Cardiac muscle cell (in vitro differentiated cells and primary cell): ENCODE results near the gene ATXN10. TPM values are rescaled to one million over a fixed set of nuclear protein-coding genes. Genes with fewer than 3 reads are reported as not detected.

ENCODE experiments used
- DNase-seq, 2 donors: peaks; one replicate each; pipeline versions ENCODE4 v3.0.0 to v3.0.0-alpha.2; 2010 to 2017; ENCODE audit warnings: low read depth in 1 of 2, low spot score in 1 of 2
- H3K27ac ChIP-seq: fragments of 200-600 bp; sonication (generic); 2 replicates; pipeline ENCODE4 v1.5.1; 2016
- H3K27me3 ChIP-seq: fragments of 200-600 bp; sonication (generic); 2 replicates; pipeline ENCODE4 v1.6.0; 2016; ENCODE audit warnings: control low read depth
- H3K36me3 ChIP-seq: fragments of 200-600 bp; sonication (generic); 2 replicates; pipeline ENCODE4 v1.5.1; 2016; ENCODE audit warnings: control low read depth
- H3K4me1 ChIP-seq: fragments of 200-600 bp; sonication (generic); 2 replicates; pipeline ENCODE4 v1.8.1; 2017; ENCODE audit warnings: low read depth, mild to moderate bottlenecking, mixed run types
- H3K4me3 ChIP-seq: fragments of 200-600 bp; sonication (generic); 2 replicates; pipeline ENCODE4 v1.5.1; 2016; ENCODE audit warnings: mild to moderate bottlenecking
- H3K9me3 ChIP-seq: fragments of 200-600 bp; sonication (generic); 2 replicates; pipeline ENCODE4 v1.5.1; 2017; ENCODE audit warnings: low read depth, mild to moderate bottlenecking, control low read depth
- polyA plus RNA-seq: library from polyadenylated mRNA; unstranded; fragments of >200 nt; fragmentation: Nextera tagmentation; extraction: Ambion mirVana; gene quantifications from 2 replicates; pipeline ENCODE4 v1.2.1, GENCODE V29; 2016
- total RNA-seq: library from RNA; depleted of rRNA; stranded (reverse); fragments of >200 nt; gene quantifications from 2 replicates; pipeline ENCODE4 v1.2.3, GENCODE V29; 2016
- TF ChIP-seq, protein P1 (sequence below): IDR thresholded peaks from 2 replicates; pipeline ENCODE4 v1.5.1; 2012; ENCODE audit warnings: low read depth, mild to moderate bottlenecking, low read length

ATXN10 gene
- total and polyA plus RNA-seq, 2 experiments from 2014 or later, result 67.3 to 279 TPM

GRCh38 chr22:45802054-45802453 lies 130.4 kb downstream of the ATXN10 start:
- DNase-seq, result no peak
- H3K27ac ChIP-seq, result no peak overlapping the region
- no peaks in the 10 kb centered on the region for H3K27me3 ChIP-seq
- TF ChIP-seq, protein P1, sequence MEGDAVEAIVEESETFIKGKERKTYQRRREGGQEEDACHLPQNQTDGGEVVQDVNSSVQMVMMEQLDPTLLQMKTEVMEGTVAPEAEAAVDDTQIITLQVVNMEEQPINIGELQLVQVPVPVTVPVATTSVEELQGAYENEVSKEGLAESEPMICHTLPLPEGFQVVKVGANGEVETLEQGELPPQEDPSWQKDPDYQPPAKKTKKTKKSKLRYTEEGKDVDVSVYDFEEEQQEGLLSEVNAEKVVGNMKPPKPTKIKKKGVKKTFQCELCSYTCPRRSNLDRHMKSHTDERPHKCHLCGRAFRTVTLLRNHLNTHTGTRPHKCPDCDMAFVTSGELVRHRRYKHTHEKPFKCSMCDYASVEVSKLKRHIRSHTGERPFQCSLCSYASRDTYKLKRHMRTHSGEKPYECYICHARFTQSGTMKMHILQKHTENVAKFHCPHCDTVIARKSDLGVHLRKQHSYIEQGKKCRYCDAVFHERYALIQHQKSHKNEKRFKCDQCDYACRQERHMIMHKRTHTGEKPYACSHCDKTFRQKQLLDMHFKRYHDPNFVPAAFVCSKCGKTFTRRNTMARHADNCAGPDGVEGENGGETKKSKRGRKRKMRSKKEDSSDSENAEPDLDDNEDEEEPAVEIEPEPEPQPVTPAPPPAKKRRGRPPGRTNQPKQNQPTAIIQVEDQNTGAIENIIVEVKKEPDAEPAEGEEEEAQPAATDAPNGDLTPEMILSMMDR, result no peak
- H3K9me3 ChIP-seq, result no peaks in the 10 kb centered on the region
- no peaks in the 10 kb centered on the region for H3K4me1 ChIP-seq
- no peak overlapping the region for H3K4me3 ChIP-seq
- H3K36me3 ChIP-seq, result peaks cover 5% of the 10 kb centered on the region

- peak in 1 of 2 donors; percentile 14 for DNase-seq
- peaks cover 6% of the 10 kb centered on the region for H3K36me3 ChIP-seq
- H3K9me3 ChIP-seq, result no peaks in the 10 kb centered on the region
- no peak overlapping the region for H3K27ac ChIP-seq
- H3K4me3 ChIP-seq, result no peak overlapping the region
- no peaks in the 10 kb centered on the region for H3K4me1 ChIP-seq
- TF ChIP-seq, protein P1, result no peak
- no peaks in the 10 kb centered on the region for H3K27me3 ChIP-seq
Measured at GRCh38 chr22:45804319-45804985, 132.8 kb downstream of the ATXN10 start.

DNA sequence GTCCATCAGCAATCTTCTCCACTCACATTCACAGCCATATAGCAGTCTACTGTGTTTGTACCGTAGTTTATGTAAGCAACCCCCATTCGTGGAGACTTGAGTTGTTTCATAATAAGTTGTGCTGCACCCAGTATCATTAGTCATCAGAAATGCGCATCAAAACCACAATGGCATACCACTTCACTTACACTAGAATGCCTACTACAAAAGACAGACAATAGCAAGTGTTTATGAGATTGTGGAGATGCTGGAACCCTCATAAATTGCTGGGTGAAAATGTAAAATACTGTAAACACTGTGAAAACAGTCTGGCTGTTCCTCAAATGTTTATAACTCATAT lies 133.3 kb downstream of the ATXN10 start:
- peak in 1 of 2 donors; percentile 96 for DNase-seq
- H3K9me3 ChIP-seq, result no peaks in the 10 kb centered on the region
- H3K4me1 ChIP-seq, result no peaks in the 10 kb centered on the region
- no peaks in the 10 kb centered on the region for H3K27me3 ChIP-seq
- H3K27ac ChIP-seq, result no peak overlapping the region
- H3K4me3 ChIP-seq, result no peak overlapping the region
- TF ChIP-seq, protein P1, result no peak
- peaks cover 6% of the 10 kb centered on the region for H3K36me3 ChIP-seq

GRCh38 chr22:45805413-45805812 lies 133.8 kb downstream of the ATXN10 start:
- H3K27ac ChIP-seq, result no peak overlapping the region
- H3K36me3 ChIP-seq, result peaks cover 6% of the 10 kb centered on the region
- no peak overlapping the region for H3K4me3 ChIP-seq
- TF ChIP-seq, protein P1, result no peak
- H3K4me1 ChIP-seq, result no peaks in the 10 kb centered on the region
- no peaks in the 10 kb centered on the region for H3K27me3 ChIP-seq
- peak in 1 of 2 donors; percentile 68 for DNase-seq
- H3K9me3 ChIP-seq, result no peaks in the 10 kb centered on the region

DNA sequence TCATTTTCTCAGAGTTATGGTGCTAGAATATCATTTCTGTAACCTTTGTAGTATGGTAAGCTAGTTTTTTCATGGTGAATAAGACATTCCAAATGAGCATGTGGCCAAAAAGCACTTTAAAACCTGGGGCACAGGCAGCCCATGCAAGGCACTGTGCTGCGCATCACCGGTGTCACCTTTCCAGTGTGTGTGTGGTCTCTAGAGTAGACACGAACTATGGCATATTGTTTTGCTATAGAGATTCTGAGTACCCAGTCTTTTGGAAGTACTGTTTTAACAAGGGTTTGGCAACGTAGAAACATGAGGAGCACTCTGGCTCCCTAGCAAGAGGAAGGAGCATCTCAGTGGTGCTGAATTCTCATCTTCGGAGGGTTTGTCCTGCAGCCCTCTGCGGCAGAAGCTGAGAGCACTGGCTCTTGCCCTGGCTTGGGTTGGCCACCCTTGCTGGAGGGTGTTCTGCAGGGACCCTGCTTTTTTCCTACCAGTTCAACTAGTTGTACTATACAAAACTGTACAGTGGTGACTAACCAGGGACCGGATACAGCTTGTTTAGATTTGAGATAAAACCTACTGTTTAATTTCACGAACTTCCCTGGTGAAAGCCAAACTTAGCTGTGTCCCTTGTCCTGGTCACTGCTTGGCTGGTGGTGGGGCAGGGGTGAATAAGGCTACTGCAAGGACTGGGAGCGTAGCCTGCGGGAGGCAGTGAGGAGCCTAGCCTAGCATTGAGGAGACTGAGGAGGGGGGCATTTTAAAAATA lies 135.7 kb downstream of the ATXN10 start:
- Histone ChIP-seq H3K27ac (no peak overlapping the region), H3K4me3 (no peak overlapping the region), H3K36me3 (peaks cover 12% of the 10 kb centered on the region), H3K9me3 (no peaks in the 10 kb centered on the region), H3K4me1 (no peaks in the 10 kb centered on the region), H3K27me3 (no peaks in the 10 kb centered on the region)
- TF ChIP-seq, protein P1, result no peak
- peak in 1 of 2 donors; percentile 32 for DNase-seq
